MM.1S (cell line): ENCODE data around the gene DRAM1.

Source experiments
- DNase-seq: peaks from one replicate; pipeline ENCODE4 v3.0.0-alpha.2; 2015
- H2AFZ ChIP-seq: fragments of 300-600 bp; sonication (generic); 2 replicates; pipeline ENCODE4 v1.6.0; 2016; ENCODE audit warnings: antibody characterized with exemption, low read length
- H3F3A ChIP-seq: fragments of 300-600 bp; sonication (generic); 2 replicates; pipeline ENCODE4 v1.6.1; 2016; ENCODE audit warnings: mild to moderate bottlenecking, antibody characterized with exemption, low read length, moderate library complexity, mixed read lengths; ENCODE audit not compliant: insufficient read depth
- H3K27ac ChIP-seq: fragments of 300-600 bp; sonication (generic); 2 replicates; pipeline ENCODE4 v1.5.1; 2016; ENCODE audit warnings: mild to moderate bottlenecking, low read length
- H3K27me3 ChIP-seq: fragments of 300-600 bp; sonication (generic); replicated peaks from 2 replicates; pipeline ENCODE4 v1.6.0; 2016; ENCODE audit warnings: low read length; ENCODE audit not compliant: insufficient read depth
- H3K36me3 ChIP-seq: fragments of 300-600 bp; sonication (generic); replicated peaks from 2 replicates; pipeline ENCODE4 v1.6.1; 2016; ENCODE audit warnings: mild to moderate bottlenecking, low read length, mixed read lengths; ENCODE audit not compliant: insufficient read depth
- H3K4me1 ChIP-seq: fragments of 300-600 bp; sonication (generic); 2 replicates; pipeline ENCODE4 v1.6.1; 2016; ENCODE audit warnings: low read length, mixed read lengths
- H3K4me2 ChIP-seq: fragments of 300-600 bp; sonication (generic); 2 replicates; pipeline ENCODE4 v1.6.0; 2016; ENCODE audit warnings: low read depth, low read length
- H3K4me3 ChIP-seq: fragments of 300-600 bp; sonication (generic); 2 replicates; pipeline ENCODE4 v1.5.1; 2016; ENCODE audit warnings: low read length, mixed read lengths
- H3K79me2 ChIP-seq: fragments of 300-600 bp; sonication (generic); 2 replicates; pipeline ENCODE4 v1.6.1; 2016; ENCODE audit warnings: mixed run types, low read length, mixed read lengths
- H3K9ac ChIP-seq: fragments of 300-600 bp; sonication (generic); 2 replicates; pipeline ENCODE4 v1.6.1; 2016; ENCODE audit warnings: low read length, mixed read lengths
- H3K9me2 ChIP-seq: fragments of 300-600 bp; sonication (generic); replicated peaks from 2 replicates; pipeline ENCODE4 v1.6.1; 2016; ENCODE audit warnings: mild to moderate bottlenecking, low read length, mixed read lengths; ENCODE audit not compliant: insufficient read depth
- H3K9me3 ChIP-seq: fragments of 300-600 bp; sonication (generic); replicated peaks from 2 replicates; pipeline ENCODE4 v1.6.1; 2016; ENCODE audit warnings: mild to moderate bottlenecking, low read length, mixed read lengths; ENCODE audit not compliant: insufficient read depth
- H4K20me1 ChIP-seq: fragments of 300-600 bp; sonication (generic); 2 replicates; pipeline ENCODE4 v1.6.1; 2016; ENCODE audit warnings: mild to moderate bottlenecking, low read length, moderate library complexity, mixed read lengths; ENCODE audit not compliant: insufficient read depth
- EZH2 ChIP-seq: fragments of 300-600 bp; sonication (generic); optimal IDR thresholded peaks from 2 replicates; pipeline ENCODE3; 2017; ENCODE audit warnings: low read depth, mild to moderate bottlenecking, antibody characterized with exemption, low read length, mixed read lengths
- EZH2phosphoT487 ChIP-seq: fragments of 300-600 bp; sonication (generic); IDR thresholded peaks from 2 replicates; pipeline ENCODE4 v1.6.1; 2018; ENCODE audit warnings: antibody characterized with exemption, low read length
- TF ChIP-seq, protein P1 (sequence below): fragments of 300-600 bp; sonication (generic); IDR thresholded peaks from 2 replicates; pipeline ENCODE4 v1.5.1; 2016; ENCODE audit warnings: antibody characterized with exemption, low read length, mixed read lengths

The DRAM1 gene

DNA sequence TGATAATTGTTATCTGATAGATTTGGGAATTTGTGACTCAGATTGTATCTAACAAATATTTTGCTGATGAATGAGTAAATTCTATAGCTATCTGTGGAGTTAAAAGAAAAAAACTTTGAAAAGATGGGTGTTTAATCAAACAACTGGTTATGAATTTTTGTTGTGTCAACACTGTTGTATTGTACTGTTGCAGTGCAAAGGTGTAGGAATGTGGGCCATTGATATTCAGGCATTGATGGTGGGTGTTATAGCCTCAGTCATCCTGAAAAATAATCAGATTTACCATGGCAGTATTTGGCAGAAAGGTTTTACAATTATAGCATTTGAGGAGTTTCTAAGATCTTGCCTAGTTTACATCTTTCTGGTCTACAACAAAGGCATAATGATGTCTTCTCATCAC, 15.4 kb downstream of the DRAM1 start:
- H3K27ac ChIP-seq: no peak overlapping the region
- TF ChIP-seq EZH2 (no peak), EZH2phosphoT487 (no peak)
- H3K4me1 ChIP-seq: peaks cover 4% of the 10 kb centered on the region; the same call in 1 of the 2 replicates
- no peak for DNase-seq
- H3K9me2 ChIP-seq: 0 out of 2 replicates have a peak, but pooled peaks cover 3% of the 10 kb centered on the region
- H3K27me3 ChIP-seq: no peaks in the 10 kb centered on the region
- H4K20me1 ChIP-seq: no peaks in the 10 kb centered on the region
- no peaks in the 10 kb centered on the region for H3K36me3 ChIP-seq
- no peak overlapping the region for H2AFZ ChIP-seq
- H3K9ac ChIP-seq: no peak overlapping the region
- no peaks in the 10 kb centered on the region for H3F3A ChIP-seq
- H3K9me3 ChIP-seq: no peaks in the 10 kb centered on the region
- H3K4me2 ChIP-seq: no peak overlapping the region
- no peak overlapping the region for H3K4me3 ChIP-seq
- H3K79me2 ChIP-seq: no peaks in the 10 kb centered on the region

DNA sequence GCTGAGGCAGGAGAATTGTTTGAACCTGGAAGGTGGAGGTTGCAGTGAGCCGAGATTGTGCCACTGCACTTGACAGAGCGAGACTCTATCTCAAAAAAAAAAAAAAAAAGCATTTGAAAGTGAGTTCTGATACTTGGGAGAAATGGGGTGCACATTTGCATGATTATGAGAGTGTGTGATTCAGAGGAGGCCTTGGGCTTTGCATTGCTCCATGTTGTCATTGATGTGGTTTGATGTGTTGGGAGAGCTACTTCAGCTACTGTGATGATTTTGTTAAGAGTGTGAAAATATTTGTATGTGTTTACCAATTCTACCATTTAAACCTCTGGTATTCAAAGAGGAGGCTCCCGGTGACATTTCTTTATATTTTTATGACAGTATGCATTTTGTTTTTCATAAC, 24.4 kb downstream of the DRAM1 start:
- Histone ChIP-seq H3K9me2 (no peaks in the 10 kb centered on the region), H4K20me1 (no peaks in the 10 kb centered on the region), H3K36me3 (no peaks in the 10 kb centered on the region), H3K79me2 (no peaks in the 10 kb centered on the region), H2AFZ (no peak overlapping the region), H3K9ac (no peak overlapping the region), H3K4me1 (no peaks in the 10 kb centered on the region), H3K4me3 (no peak overlapping the region), H3K27ac (no peak overlapping the region), H3F3A (no peaks in the 10 kb centered on the region), H3K4me2 (no peak overlapping the region), H3K9me3 (no peaks in the 10 kb centered on the region), H3K27me3 (no peaks in the 10 kb centered on the region)
- TF ChIP-seq, protein P1, sequence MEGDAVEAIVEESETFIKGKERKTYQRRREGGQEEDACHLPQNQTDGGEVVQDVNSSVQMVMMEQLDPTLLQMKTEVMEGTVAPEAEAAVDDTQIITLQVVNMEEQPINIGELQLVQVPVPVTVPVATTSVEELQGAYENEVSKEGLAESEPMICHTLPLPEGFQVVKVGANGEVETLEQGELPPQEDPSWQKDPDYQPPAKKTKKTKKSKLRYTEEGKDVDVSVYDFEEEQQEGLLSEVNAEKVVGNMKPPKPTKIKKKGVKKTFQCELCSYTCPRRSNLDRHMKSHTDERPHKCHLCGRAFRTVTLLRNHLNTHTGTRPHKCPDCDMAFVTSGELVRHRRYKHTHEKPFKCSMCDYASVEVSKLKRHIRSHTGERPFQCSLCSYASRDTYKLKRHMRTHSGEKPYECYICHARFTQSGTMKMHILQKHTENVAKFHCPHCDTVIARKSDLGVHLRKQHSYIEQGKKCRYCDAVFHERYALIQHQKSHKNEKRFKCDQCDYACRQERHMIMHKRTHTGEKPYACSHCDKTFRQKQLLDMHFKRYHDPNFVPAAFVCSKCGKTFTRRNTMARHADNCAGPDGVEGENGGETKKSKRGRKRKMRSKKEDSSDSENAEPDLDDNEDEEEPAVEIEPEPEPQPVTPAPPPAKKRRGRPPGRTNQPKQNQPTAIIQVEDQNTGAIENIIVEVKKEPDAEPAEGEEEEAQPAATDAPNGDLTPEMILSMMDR: no peak
- TF ChIP-seq EZH2phosphoT487: no peak
- no peak for TF ChIP-seq EZH2
- DNase-seq: no peak

DNA sequence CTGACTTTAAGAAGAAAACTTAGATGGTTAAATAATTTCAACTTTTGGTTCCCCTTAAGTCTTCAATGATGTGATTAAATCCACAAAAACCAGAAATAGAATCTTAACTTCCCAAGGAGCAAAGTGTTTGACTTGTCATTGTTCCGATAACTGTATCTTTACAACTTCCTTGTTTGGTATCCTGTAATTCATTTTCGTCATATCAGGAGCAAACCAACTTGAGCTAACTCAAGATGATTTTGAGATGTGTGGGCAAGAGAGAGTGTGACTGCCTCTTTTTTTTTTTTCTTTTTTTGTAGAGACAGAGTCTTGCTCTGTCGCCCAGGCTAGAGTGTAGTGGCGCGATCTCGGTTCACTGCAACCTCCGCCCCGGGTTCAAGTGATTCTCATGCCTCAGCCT, 25.3 kb downstream of the DRAM1 start:
- no peak overlapping the region for H3K9ac ChIP-seq
- H4K20me1 ChIP-seq: no peaks in the 10 kb centered on the region
- H3K4me3 ChIP-seq: no peak overlapping the region
- no peak overlapping the region for H3K27ac ChIP-seq
- no peak for DNase-seq
- no peaks in the 10 kb centered on the region for H3F3A ChIP-seq
- TF ChIP-seq EZH2phosphoT487 (no peak), EZH2 (no peak)
- TF ChIP-seq, protein P1: no peak
- H3K36me3 ChIP-seq: no peaks in the 10 kb centered on the region
- no peak overlapping the region for H2AFZ ChIP-seq
- H3K4me1 ChIP-seq: no peaks in the 10 kb centered on the region
- no peak overlapping the region for H3K4me2 ChIP-seq
- no peaks in the 10 kb centered on the region for H3K9me2 ChIP-seq
- H3K9me3 ChIP-seq: no peaks in the 10 kb centered on the region
- H3K79me2 ChIP-seq: no peaks in the 10 kb centered on the region
- H3K27me3 ChIP-seq: no peaks in the 10 kb centered on the region

DNA sequence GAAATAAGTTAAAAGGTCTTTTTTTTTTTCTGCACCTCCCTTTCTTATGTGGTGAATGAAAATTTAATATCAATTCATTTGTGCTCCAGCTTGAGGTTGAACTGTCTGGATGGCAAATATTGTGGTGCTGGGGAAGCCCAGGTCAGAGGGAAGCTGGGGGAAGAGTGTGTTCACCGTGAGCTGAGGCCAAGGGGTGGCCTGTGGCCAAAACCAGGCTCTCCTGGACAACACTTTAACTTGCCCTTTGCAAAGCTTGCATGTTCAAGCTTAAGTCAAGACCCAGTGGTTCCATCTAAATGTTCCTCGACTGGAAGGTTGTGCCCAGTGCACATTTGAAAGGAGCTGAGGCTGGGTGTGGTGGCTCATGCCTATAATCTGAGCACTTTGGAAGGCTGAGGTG, 28.8 kb downstream of the DRAM1 start:
- TF ChIP-seq EZH2phosphoT487 (no peak), EZH2 (no peak)
- TF ChIP-seq, protein P1: no peak
- no peaks in the 10 kb centered on the region for H3K79me2 ChIP-seq

More for the DNA sequence above, 28.8 kb downstream of the DRAM1 start:
- DNase-seq: no peak
- Histone ChIP-seq H3F3A (no peaks in the 10 kb centered on the region), H3K36me3 (no peaks in the 10 kb centered on the region), H3K27ac (no peak overlapping the region), H3K4me2 (no peak overlapping the region), H3K4me1 (peaks cover 5% of the 10 kb centered on the region), H3K9me3 (no peaks in the 10 kb centered on the region), H3K9me2 (no peaks in the 10 kb centered on the region), H2AFZ (no peak overlapping the region), H3K9ac (no peak overlapping the region), H3K4me3 (no peak overlapping the region), H4K20me1 (no peaks in the 10 kb centered on the region), H3K27me3 (no peaks in the 10 kb centered on the region)
